Coronary artery (tissue), 2 donors: Measurements from ENCODE around the gene KARS1.

Experiments
- DNase-seq: peaks from one replicate; pipeline ENCODE4 v3.0.0-alpha.2; 2017; ENCODE audit warnings: low spot score
- H3K27ac ChIP-seq, 2 donors: fragments of 200-600 bp; sonication (generic); one replicate each; pipeline ENCODE4 v1.5.1; 2016 to 2019
- H3K4me3 ChIP-seq: fragments of 200-600 bp; sonication (generic); 2 replicates; pipeline ENCODE4 v1.5.1; 2016; ENCODE audit warnings: mild to moderate bottlenecking, moderate library complexity
- CTCF ChIP-seq: fragments of 200-600 bp; sonication (generic); IDR thresholded peaks from one replicate; pipeline ENCODE4 v1.5.1; 2019; ENCODE audit warnings: antibody characterized with exemption

The KARS1 gene

DNA sequence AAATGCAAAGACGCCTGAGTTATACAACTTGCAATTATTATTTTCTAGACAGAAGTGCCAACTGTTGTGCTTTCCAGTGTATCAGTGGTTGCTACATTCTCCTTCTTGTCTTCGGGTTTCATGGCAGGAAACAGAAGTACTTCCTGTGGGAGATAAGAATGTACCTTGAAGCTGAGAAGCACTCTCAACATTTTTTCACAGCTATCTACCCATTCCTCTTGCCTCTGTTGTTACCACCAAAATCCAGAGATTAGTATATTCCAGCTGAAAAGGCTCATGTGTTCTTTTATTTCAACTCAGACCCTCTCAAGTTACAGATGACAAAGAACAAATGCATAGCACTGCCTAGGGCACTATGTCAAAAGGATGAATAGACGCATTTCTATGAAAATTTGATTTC, 19.6 kb downstream of the KARS1 start:
- no peak overlapping the region for H3K27ac ChIP-seq

GRCh38 chr16:75626806-75627205, 20.7 kb downstream of the KARS1 start:
- no peak for TF ChIP-seq CTCF
- Histone ChIP-seq H3K27ac (no peak overlapping the region), H3K4me3 (no peak overlapping the region)
- DNase-seq, result no peak

More for the DNA sequence above, 19.6 kb downstream of the KARS1 start:
- TF ChIP-seq CTCF, result no peak
- no peak overlapping the region for H3K4me3 ChIP-seq
- no peak for DNase-seq

DNA sequence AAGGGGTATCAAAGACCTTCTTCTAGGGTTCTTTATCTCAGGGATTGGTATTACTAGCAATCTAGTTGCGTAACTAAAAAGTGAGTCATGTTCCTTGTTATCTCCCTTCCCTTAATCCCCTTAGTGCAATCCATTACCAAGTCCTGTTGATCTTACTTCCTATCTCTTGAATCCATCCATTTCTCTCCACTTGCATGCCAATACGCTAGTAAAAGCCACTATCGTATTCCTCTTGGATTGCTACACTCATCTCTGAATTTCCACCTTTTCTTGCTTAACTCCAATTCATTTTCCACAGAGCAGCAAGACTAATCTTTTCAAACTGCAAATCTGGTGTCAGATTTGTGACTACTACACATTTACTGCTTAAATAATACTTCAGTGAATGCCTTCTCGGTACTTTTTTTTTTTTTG, 22.5 kb downstream of the KARS1 start:
- no peak for DNase-seq
- Histone ChIP-seq H3K4me3 (no peak overlapping the region), H3K27ac (no peak overlapping the region)
- TF ChIP-seq CTCF, result no peak

DNA sequence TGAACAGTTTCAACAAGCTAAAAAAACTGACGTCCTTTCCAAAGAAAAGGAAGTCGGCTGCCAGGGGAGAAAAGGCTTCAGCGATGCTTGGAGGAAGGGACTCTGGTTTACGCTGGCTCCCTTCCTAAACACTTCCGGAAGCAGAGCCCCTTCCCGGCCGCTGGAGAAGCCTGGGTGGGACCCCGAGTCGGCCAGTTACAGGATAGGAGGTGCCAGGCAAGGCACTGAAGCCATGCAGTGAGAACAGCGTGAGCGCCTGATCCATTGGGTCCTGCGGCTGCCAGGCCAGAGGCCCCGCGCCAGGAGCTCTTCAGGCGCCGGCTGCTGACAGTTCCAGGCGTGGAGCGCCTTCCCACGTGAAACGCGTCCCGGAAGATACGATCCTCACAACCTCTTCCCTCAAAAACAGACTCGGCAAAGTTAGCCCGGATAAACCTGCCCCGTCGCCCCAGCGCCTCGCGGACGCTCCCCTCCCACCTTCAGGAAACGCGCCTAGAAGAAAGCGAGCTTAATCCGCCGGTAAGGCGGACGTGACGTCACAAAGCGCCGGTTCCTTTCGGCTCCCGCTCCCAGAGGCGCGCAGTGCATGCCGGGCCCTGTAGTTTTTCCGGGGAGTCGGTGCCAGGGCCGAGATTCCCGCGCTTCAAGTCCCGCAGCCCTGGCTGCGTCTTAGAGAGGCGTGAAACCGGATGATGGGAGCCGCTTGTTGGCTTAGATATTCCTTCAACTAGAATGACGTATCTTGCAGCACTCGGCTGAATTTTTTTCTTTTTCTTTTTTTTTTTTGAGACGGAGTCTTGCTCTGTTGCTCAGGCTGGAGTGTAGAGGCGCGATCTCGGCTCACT, 24.5 kb downstream of the KARS1 start, which contains the start of gene ADAT1:
Gene ADAT1, minus strand, starts transcription at position 521 of the 845 bp plus-strand sequence. CDS start 2,482 bp downstream, outside the sequence.
- H3K27ac ChIP-seq, result peak within 1 kb of the TSS; percentile 83 to 95
- no peak for TF ChIP-seq CTCF
- DNase-seq, result peak; percentile 99
- H3K4me3 ChIP-seq, result peak within 1 kb of the TSS; percentile 87

- DNase-seq, result no peak
- TF ChIP-seq CTCF, result peak; percentile 17
- no peak overlapping the region for H3K27ac ChIP-seq
Observed at GRCh38 chr16:75621170-75621477, 26.3 kb downstream of the KARS1 start.

DNA sequence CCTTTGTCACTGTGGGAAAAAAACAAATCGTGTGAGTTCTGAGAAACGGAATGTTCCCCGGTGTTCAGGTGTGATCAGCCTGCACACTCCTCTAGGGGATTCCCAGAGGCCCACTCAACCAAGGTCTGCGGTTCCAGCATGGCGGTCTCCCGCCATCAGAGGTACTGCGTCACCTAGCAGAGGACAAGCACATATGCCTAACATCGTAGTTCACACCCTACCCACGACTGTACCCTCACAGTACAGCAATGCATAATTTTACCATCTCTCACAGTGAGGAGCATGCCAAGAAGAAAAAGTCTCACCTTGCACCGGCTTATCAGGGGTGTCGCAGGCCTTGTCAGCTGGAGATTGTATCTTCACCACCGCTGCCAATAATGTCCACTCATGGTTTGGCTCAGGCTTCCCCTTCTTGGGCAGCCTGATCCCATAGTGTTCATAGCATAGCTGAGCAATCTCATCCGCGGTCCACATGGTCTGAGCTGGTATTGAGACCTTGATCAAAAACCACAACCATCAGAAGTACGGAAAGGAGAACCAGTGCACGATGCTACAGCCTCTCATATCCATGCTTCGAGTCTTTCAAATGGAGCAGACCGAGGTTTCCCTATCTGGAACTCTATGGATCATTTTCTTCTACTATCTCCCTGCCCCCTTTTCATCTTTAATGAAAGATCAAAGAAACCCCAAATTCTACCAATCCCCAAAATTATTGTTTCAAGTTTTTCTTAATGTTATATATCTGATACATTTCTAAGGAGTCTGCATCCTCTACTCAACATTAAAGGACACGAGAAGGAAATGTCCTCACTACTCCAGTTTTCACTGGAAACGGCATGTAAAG, 26.9 kb downstream of the KARS1 start:
- DNase-seq, result no peak
- H3K4me3 ChIP-seq, result no peak overlapping the region
- no peak for TF ChIP-seq CTCF
- H3K27ac ChIP-seq, result no peak overlapping the region

More at GRCh38 chr16:75621170-75621477, 26.3 kb downstream of the KARS1 start:
- no peak overlapping the region for H3K4me3 ChIP-seq
